PFSK-1 (cell line): Measurements from ENCODE around the gene IMPG2.

Experiments used
- POLR2AphosphoS5 ChIP-seq: IDR thresholded peaks from 2 replicates; pipeline ENCODE4 v1.6.1; 2012; ENCODE audit warnings: low read depth, mild to moderate bottlenecking, control low read depth, low read length, moderate library complexity
- REST ChIP-seq, 2 experiments: IDR thresholded peaks; 2 replicates each; pipeline versions ENCODE4 v1.6.1 to v1.8.0; 2011 to 2012; ENCODE audit warnings: low read depth in 2 of 2, low read length in 2 of 2, control low read depth in 1 of 2, inconsistent platforms in 1 of 2, mild to moderate bottlenecking in 1 of 2, moderate library complexity in 1 of 2; ENCODE audit not compliant: insufficient read depth in 1 of 2
- TAF1 ChIP-seq: IDR thresholded peaks from 2 replicates; pipeline ENCODE4 v1.6.1; 2012; ENCODE audit warnings: low read length, control low read depth, borderline replicate concordance; ENCODE audit not compliant: insufficient read depth

- no peak for TF ChIP-seq TAF1
- TF ChIP-seq REST (IDR thresholded peaks at IDR 0.05; ENCODE audit: insufficient read depth in 1 of 2, low read depth in 2 of 2, low read length in 2 of 2), result no peak
- no peak for TF ChIP-seq POLR2AphosphoS5
Measured at GRCh38 chr3:101249522-101249921, 70.9 kb downstream of the IMPG2 start.
